Measurements from ENCODE around the gene LY6G6F.

LY6G6F gene

DNA sequence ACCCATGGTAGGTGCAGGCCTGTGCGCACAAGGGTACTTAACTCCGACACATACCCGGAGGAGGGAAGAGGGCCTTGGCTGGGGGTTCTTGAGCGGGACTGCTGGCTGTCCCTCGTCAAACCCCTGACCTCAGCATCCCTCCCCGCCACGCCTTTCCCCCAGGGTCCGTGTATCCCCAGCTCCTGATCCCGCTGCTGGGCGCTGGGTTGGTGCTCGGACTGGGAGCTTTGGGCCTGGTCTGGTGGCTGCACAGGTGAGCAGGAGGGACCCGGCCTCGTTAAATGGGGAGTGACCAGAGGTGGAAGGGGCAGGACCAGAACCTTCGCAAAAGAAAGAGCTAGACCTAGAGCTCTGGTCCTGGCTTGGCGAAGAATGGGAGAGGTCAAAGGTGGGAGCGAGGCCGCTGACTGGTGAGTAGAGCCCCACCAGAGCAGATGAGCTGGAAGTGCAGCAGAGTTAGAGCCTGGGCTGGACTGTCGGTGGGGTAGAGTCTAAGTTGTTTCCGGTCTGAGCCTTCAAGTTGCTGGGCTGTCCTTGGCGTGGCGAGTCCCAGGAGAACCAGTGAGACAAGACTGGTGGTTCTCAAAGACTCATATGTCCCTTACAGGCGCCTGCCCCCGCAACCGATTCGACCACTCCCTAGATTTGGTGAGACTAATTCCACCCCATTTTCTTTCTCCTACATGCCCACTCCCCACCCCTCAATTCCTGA lies 17.5 kb downstream of the LY6G6F start:
- no peak overlapping the region for H3K9ac ChIP-seq (ENCODE audit: low read length)
- H3K36me3 ChIP-seq (ENCODE audit: control insufficient read depth, insufficient read depth, low read length) = peaks cover 9% of the 10 kb centered on the region
- no peak overlapping the region for H3K4me3 ChIP-seq (ENCODE audit: low read length)
- no peaks in the 10 kb centered on the region for H3K9me3 ChIP-seq (ENCODE audit: control insufficient read depth, low read length)
- no peaks in the 10 kb centered on the region for H3K27me3 ChIP-seq (ENCODE audit: control insufficient read depth, insufficient read depth, low read length)
- H3K4me1 ChIP-seq (ENCODE audit: control insufficient read depth, insufficient read depth, low read length) = peaks cover 39% of the 10 kb centered on the region

GRCh38 chr6:31725502-31726350 lies 19.1 kb downstream of the LY6G6F start:
- Histone ChIP-seq H3K4me3 (ENCODE audit: low read length) (no peak overlapping the region), H3K9me3 (ENCODE audit: control insufficient read depth, low read length) (no peaks in the 10 kb centered on the region), H3K9ac (ENCODE audit: low read length) (no peak overlapping the region), H3K4me1 (ENCODE audit: control insufficient read depth, insufficient read depth, low read length) (peaks cover 37% of the 10 kb centered on the region), H3K36me3 (ENCODE audit: control insufficient read depth, insufficient read depth, low read length) (peaks cover 9% of the 10 kb centered on the region), H3K27me3 (ENCODE audit: control insufficient read depth, insufficient read depth, low read length) (no peaks in the 10 kb centered on the region)

GRCh38 chr6:31727034-31727716 lies 20.5 kb downstream of the LY6G6F start:
- Histone ChIP-seq H3K4me3 (ENCODE audit: low read length) (no peak overlapping the region), H3K4me1 (ENCODE audit: control insufficient read depth, insufficient read depth, low read length) (peaks cover 34% of the 10 kb centered on the region), H3K36me3 (ENCODE audit: control insufficient read depth, insufficient read depth, low read length) (peaks cover 16% of the 10 kb centered on the region), H3K9me3 (ENCODE audit: control insufficient read depth, low read length) (no peaks in the 10 kb centered on the region), H3K27me3 (ENCODE audit: control insufficient read depth, insufficient read depth, low read length) (no peaks in the 10 kb centered on the region), H3K9ac (ENCODE audit: low read length) (peak overlapping the region; percentile 51)

GRCh38 chr6:31727717-31728671 lies 21.3 kb downstream of the LY6G6F start:
- peaks cover 38% of the 10 kb centered on the region for H3K4me1 ChIP-seq (ENCODE audit: control insufficient read depth, insufficient read depth, low read length)
- H3K9me3 ChIP-seq (ENCODE audit: control insufficient read depth, low read length) = no peaks in the 10 kb centered on the region
- H3K27me3 ChIP-seq (ENCODE audit: control insufficient read depth, insufficient read depth, low read length) = no peaks in the 10 kb centered on the region
- no peak overlapping the region for H3K4me3 ChIP-seq (ENCODE audit: low read length)
- H3K9ac ChIP-seq (ENCODE audit: low read length) = peak overlapping the region; percentile 78
- H3K36me3 ChIP-seq (ENCODE audit: control insufficient read depth, insufficient read depth, low read length) = peaks cover 16% of the 10 kb centered on the region

GRCh38 chr6:31728767-31729514 lies 22.3 kb downstream of the LY6G6F start, which contains the start of gene DDAH2:
Gene DDAH2, minus strand, starts transcription at chr6:31729299. Its CDS starts 138 bp downstream, at chr6:31729161.
- Histone ChIP-seq H3K27me3 (ENCODE audit: control insufficient read depth, insufficient read depth, low read length) (no peaks in the 10 kb centered on the region), H3K36me3 (ENCODE audit: control insufficient read depth, insufficient read depth, low read length) (peaks cover 26% of the 10 kb centered on the region), H3K4me1 (ENCODE audit: control insufficient read depth, insufficient read depth, low read length) (peaks cover 45% of the 10 kb centered on the region), H3K9ac (ENCODE audit: low read length) (peak within 1 kb of the TSS; percentile 78), H3K9me3 (ENCODE audit: control insufficient read depth, low read length) (no peaks in the 10 kb centered on the region), H3K4me3 (ENCODE audit: low read length) (peak within 1 kb of the TSS; percentile 83)

DNA sequence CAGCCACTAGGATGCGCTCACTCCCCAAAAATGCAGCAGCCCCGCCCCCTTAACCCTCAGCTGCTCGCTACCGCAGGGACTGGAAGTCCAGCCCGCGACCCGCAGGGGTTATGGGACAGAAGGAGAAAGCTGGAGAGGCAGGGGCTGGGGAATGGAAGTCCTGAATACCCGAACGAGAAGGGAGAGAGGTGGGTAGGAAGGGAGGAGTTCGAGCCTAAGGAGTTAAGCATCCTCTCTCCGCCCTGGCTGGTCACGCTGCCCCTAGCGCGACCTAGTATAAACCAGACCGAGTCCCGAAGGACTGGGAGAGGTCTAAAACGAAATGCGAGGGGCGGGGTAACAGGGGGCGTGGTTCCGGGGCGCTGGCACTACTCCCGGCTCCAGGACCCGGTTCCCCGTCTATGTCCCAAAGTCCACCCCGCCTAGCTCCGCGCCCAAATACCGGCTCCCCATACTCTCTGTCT lies 22.9 kb downstream of the LY6G6F start:
- Histone ChIP-seq H3K36me3 (ENCODE audit: control insufficient read depth, insufficient read depth, low read length) (peaks cover 26% of the 10 kb centered on the region), H3K4me3 (ENCODE audit: low read length) (peak overlapping the region; percentile 83), H3K27me3 (ENCODE audit: control insufficient read depth, insufficient read depth, low read length) (no peaks in the 10 kb centered on the region), H3K4me1 (ENCODE audit: control insufficient read depth, insufficient read depth, low read length) (peaks cover 51% of the 10 kb centered on the region), H3K9ac (ENCODE audit: low read length) (peak overlapping the region; percentile 78), H3K9me3 (ENCODE audit: control insufficient read depth, low read length) (no peaks in the 10 kb centered on the region)

DNA sequence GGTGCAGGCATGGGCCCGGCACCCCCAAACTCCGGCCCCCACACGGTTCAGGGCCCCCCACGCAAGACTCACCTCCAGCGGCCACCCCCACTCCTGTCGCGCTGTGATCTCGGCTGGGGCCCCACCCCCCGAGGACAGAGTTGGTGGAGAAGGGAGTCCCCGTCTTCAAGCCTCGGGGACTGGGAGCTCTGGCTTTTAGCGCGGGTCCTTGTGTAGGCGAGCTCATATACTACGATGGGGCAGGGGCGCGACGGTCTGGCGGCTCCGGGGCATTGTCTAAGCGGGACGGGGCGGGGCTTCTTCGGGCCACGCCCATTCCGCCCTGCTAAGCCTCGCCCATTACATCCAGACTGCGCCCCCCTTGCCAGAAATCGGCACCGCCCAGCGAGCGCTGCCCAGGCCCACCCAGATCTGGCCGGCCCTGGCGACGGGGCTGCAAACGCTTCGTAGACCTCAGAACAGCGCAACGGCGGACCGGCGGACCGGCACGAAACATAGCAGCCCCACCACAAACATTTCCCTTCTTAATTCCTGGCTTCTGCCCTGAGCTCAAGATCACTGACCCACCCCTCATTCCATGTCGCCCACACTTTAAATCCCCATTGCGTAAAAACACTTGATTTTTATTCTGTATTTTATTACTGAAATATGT lies 23.4 kb downstream of the LY6G6F start:
- H3K36me3 ChIP-seq (ENCODE audit: control insufficient read depth, insufficient read depth, low read length) = peaks cover 26% of the 10 kb centered on the region
- peak overlapping the region; percentile 78 for H3K9ac ChIP-seq (ENCODE audit: low read length)
- H3K4me3 ChIP-seq (ENCODE audit: low read length) = peak overlapping the region; percentile 83
- H3K9me3 ChIP-seq (ENCODE audit: control insufficient read depth, low read length) = no peaks in the 10 kb centered on the region
- no peaks in the 10 kb centered on the region for H3K27me3 ChIP-seq (ENCODE audit: control insufficient read depth, insufficient read depth, low read length)
- H3K4me1 ChIP-seq (ENCODE audit: control insufficient read depth, insufficient read depth, low read length) = peaks cover 53% of the 10 kb centered on the region

GRCh38 chr6:31730631-31731086 lies 24.0 kb downstream of the LY6G6F start:
- H3K36me3 ChIP-seq (ENCODE audit: control insufficient read depth, insufficient read depth, low read length) = peaks cover 26% of the 10 kb centered on the region
- no peak overlapping the region for H3K4me3 ChIP-seq (ENCODE audit: low read length)
- H3K4me1 ChIP-seq (ENCODE audit: control insufficient read depth, insufficient read depth, low read length) = peaks cover 53% of the 10 kb centered on the region

DNA sequence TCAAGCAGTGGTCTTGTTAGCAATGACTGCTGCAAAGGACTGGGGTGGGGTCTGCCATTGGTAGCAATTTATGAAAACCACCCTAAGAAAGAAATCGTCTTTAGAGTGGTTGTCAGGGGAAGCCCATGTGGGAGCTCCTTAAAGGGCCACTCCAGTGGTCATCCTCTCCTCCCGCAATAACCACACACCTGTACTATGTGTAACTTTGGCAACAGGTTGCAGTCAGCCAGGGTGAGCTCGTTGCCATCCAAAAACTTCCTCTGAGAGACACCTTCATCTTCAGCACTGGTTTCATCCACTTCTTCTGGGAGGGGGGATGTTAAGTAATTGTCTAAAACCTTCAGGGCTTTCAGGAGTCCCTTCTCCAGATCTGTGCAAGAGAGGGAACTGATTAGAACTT lies 25.4 kb downstream of the LY6G6F start:
- Histone ChIP-seq H3K9me3 (ENCODE audit: control insufficient read depth, low read length) (no peaks in the 10 kb centered on the region), H3K27me3 (ENCODE audit: control insufficient read depth, insufficient read depth, low read length) (no peaks in the 10 kb centered on the region), H3K4me3 (ENCODE audit: low read length) (no peak overlapping the region), H3K36me3 (ENCODE audit: control insufficient read depth, insufficient read depth, low read length) (peaks cover 24% of the 10 kb centered on the region), H3K9ac (ENCODE audit: low read length) (no peak overlapping the region), H3K4me1 (ENCODE audit: control insufficient read depth, insufficient read depth, low read length) (peaks cover 56% of the 10 kb centered on the region)

More at GRCh38 chr6:31730631-31731086, 24.0 kb downstream of the LY6G6F start:
- H3K27me3 ChIP-seq (ENCODE audit: control insufficient read depth, insufficient read depth, low read length) = no peaks in the 10 kb centered on the region
- peak overlapping the region; percentile 78 for H3K9ac ChIP-seq (ENCODE audit: low read length)
- H3K9me3 ChIP-seq (ENCODE audit: control insufficient read depth, low read length) = no peaks in the 10 kb centered on the region

GRCh38 chr6:31733734-31734133 lies 27.1 kb downstream of the LY6G6F start:
- Histone ChIP-seq H3K9ac (ENCODE audit: low read length) (peak overlapping the region; percentile 96), H3K9me3 (ENCODE audit: control insufficient read depth, low read length) (no peaks in the 10 kb centered on the region), H3K4me3 (ENCODE audit: low read length) (no peak overlapping the region), H3K4me1 (ENCODE audit: control insufficient read depth, insufficient read depth, low read length) (peaks cover 56% of the 10 kb centered on the region), H3K36me3 (ENCODE audit: control insufficient read depth, insufficient read depth, low read length) (peaks cover 17% of the 10 kb centered on the region), H3K27me3 (ENCODE audit: control insufficient read depth, insufficient read depth, low read length) (no peaks in the 10 kb centered on the region)

All from mucosa of stomach (tissue), 1 donor.